MM.1S (cell line): ENCODE data around the gene PUS3.

ENCODE experiments used
- CTCF ChIP-seq: fragments of 300-600 bp; sonication (generic); IDR thresholded peaks from 2 replicates; pipeline ENCODE4 v1.5.1; 2016; ENCODE audit warnings: antibody characterized with exemption, low read length, mixed read lengths
- EZH2 ChIP-seq: fragments of 300-600 bp; sonication (generic); optimal IDR thresholded peaks from 2 replicates; pipeline ENCODE3; 2017; ENCODE audit warnings: low read depth, mild to moderate bottlenecking, antibody characterized with exemption, low read length, mixed read lengths

GRCh38 chr11:125872138-125872491, 30.9 kb downstream of the PUS3 start:
- TF ChIP-seq CTCF = no peak
- no peak for TF ChIP-seq EZH2
